Cerebellar cortex (tissue), 1 donor: ENCODE data around the gene SPAG16.

Source experiments
- DNase-seq: peaks from one replicate; pipeline ENCODE4 v3.0.0-alpha.2; 2015; ENCODE audit warnings: low spot score

The SPAG16 gene

DNA sequence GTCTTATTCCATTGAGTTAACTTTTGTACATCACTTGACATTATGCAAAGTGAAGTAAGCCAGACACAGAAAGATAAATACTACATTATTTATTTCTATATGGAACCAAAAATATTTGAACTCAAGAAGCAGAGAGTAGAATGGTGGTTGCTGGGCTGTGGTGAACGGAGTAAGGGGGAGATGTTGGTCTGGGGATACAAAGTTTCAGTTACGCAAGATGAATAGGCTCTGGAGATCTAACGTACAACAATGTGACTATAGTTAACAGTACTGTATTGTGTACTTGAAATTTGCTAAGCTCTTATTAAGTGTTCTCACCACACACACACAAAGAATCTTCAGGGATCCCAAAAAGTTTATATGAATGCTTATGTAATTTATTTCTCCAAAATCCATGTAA lies 1001.7 kb downstream of the SPAG16 start:
- DNase-seq = no peak

DNA sequence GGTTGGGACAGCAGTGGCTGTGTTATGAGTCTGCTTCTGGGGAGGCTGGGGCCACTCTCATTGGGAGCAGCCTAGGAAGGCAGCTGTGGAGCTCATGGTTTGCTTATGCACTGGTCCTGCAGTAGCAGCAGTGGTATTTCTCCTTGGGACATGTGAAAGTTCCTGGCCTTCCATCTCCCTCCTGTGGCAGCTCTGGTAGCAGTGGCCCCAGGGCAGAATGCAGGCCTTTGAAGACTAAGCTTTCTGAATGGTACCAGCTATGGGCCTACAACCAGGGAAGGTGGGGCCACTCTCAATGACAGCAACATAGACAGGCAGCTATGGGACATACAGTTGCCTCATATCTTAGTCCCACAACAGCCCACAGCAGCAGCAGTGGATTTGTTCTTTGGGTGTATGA lies 1009.3 kb downstream of the SPAG16 start:
- DNase-seq = no peak

DNA sequence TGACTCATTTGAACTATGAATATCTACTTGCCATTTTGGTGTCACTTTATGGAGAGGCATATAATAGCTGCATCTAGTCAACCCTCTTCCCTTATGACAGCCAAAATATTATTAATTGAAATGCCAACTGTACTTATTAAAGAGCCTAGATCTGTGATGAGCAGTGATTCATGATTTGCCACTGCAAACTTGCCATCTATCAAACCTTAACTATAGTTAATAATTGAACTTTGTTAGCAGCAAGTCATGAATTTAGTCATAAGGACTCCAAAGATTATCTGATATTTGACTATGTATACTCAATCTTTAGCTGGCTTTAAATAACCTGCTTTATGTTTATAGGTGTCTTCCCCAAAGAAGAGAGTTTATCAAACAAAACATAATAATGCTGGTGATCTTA lies 1010.2 kb downstream of the SPAG16 start:
- no peak for DNase-seq

- DNase-seq = no peak
These were observed 1013.2 kb downstream of the SPAG16 start for GRCh38 chr2:214297423-214297822.

DNA sequence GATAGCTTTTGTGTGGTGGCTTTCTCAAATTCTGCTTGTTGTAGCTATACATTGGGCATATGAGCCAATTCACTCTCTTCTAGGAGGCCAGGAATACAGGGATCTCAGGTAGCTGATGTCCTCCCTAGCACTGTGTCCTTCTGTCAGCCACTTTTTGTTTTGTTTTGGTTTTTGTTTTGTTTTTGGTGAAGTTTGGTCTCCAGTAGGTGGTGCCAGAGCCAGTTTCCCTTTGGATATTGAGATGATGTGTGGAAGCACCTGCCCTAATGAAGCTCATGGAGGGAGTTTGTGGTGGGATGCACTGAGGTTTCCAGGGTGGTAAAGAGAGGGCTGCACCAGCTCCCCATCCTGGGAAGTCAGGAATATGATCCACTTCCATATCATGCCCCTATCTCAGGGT lies 1026.1 kb downstream of the SPAG16 start:
- no peak for DNase-seq

GRCh38 chr2:214311031-214311533 lies 1026.8 kb downstream of the SPAG16 start:
- no peak for DNase-seq

- no peak for DNase-seq
These were observed 1027.9 kb downstream of the SPAG16 start for GRCh38 chr2:214311931-214312749.

GRCh38 chr2:214315324-214315723 lies 1031.1 kb downstream of the SPAG16 start:
- DNase-seq = no peak

- DNase-seq = no peak
These were observed 1035.9 kb downstream of the SPAG16 start for GRCh38 chr2:214320211-214320610.

DNA sequence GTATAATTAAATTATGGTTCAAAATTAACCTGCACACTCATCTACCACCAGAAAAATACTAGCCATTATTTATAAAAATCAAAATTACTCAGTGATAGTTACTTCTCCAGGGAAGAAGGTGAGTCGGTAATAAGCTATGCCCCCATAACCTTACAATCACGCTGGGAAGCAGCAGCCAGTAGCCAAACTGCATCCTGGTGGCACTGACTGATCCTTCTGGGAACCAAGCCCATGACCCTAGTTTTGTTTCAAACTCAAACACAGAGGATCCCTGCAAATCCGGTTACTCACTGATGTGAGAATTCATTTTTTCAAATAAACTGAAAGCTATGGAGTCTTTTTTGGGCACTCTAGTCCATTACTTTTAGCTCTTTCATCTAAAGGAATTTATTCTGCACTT lies 1038.4 kb downstream of the SPAG16 start:
- no peak for DNase-seq

GRCh38 chr2:214325404-214325803 lies 1041.1 kb downstream of the SPAG16 start:
- DNase-seq = no peak

GRCh38 chr2:214328941-214329340 lies 1044.7 kb downstream of the SPAG16 start:
- DNase-seq = no peak

GRCh38 chr2:214341646-214342045 lies 1057.4 kb downstream of the SPAG16 start:
- DNase-seq = no peak

GRCh38 chr2:214358506-214358905 lies 1074.2 kb downstream of the SPAG16 start:
- no peak for DNase-seq

DNA sequence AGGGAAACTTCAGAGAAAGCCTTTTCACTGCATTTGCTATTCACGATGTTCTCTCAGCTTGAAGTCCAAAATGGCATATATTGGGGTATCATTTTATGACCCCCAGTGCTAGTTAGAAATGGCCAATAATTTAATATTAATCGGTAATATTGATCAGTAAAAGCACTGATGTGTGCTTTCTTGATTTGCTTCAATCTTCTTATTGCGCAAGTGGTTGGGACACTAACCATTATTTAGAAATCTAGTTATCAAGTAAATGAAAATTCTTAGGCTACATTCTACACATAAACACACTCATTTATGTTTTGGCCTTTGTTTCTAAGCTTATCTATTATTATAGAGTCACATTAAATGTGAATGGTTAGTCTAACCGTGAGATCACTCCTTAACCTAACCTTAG lies 1076.9 kb downstream of the SPAG16 start:
- DNase-seq = no peak

DNA sequence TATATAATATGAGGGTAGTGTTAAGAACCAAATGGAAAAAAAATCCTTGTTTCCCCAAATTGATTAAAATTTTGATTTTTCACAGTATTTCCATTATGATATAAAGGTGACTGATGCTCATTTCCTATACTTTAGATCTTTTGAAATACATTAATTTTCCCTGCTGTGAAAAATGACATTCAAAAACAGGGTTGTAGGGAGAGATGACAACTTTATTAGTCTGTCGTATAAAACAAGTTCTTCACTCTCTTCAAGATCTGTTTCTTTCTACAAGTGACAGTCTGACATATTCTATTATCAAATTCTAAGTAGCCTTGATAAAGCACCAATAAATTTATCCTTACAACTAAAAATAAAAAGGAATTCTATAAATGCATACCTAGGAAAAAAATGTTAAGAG lies 1081.3 kb downstream of the SPAG16 start:
- no peak for DNase-seq

GRCh38 chr2:214367171-214367570 lies 1082.9 kb downstream of the SPAG16 start:
- no peak for DNase-seq

DNA sequence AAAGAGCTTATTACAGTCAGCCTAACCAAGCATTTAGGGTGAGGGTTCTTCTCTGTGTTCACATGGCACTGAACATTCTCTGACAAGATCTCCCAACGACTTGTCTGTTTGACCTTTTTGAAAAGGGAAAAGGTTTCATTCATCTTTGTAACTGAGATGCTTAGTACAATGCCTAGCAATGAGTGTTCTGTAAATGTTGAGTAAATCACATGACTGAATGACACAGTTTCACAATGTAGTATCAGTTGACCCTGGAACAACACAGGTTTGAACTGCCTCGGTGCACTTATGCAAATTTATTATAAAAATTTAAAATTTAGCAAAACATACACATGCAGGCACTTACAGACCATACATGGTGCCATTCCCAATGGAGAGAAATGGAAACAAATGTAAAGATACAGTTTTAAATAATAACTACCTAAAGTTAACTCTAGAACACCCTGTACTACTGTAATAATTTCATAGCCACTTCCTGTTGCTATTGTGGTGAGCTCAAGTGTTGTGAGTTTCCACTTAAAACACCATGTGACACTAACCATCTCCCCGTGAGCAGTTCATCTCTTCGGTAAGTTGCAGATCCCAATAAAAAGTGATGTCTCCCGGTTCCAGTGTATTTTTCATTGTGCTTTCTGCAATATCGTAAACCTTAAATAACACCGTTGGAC lies 1092.5 kb downstream of the SPAG16 start:
- no peak for DNase-seq

DNA sequence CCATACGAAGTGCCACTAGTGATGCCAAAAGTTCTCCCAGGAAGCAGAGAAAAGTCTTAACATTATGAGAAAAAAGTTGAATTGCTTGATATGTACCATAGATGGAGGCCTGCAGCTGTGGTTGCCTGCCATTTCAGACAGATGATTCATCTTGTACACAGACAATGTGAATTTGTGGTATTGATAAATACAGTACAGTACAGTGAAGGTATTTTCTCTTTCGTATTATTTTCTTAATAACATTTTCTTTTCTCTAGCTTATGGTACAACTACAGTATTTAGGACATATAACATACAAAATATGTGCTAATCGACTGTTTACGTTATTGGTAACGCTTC lies 1093.0 kb downstream of the SPAG16 start:
- DNase-seq = no peak

DNA sequence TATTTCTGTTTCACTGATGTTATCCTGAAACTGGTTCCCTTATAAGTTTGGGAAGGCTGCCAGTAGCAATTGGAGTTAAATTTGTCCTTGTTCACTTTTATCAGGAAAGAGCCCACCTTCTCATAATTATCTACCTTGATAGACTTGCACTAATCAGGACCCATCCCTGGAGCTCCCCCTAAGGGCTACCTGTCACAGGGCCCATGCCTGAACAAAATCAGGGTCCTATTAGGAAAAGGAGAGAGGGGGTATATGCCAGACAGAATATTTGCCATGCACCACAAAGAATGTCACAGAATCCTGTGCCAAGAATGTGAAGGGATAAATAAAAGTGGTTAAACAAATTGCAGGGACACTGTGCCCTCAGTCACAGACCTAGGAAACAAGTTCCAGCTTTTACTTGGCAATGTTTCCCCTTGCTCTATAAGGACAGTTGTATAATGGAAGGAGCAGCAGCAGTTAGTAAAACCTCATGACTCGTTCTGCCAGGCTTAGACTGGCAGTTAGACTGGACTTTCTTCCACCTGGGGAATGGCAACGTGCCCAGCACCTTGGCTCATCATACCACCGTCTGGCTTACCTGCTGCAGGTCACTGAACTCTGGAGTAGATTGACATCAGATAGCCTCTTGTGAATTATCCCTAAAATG lies 1094.3 kb downstream of the SPAG16 start:
- peak; percentile 5 for DNase-seq

- no peak for DNase-seq
These were observed 1095.0 kb downstream of the SPAG16 start for GRCh38 chr2:214379227-214379626.

- no peak for DNase-seq
These were observed 1096.4 kb downstream of the SPAG16 start for GRCh38 chr2:214380681-214381080.

DNA sequence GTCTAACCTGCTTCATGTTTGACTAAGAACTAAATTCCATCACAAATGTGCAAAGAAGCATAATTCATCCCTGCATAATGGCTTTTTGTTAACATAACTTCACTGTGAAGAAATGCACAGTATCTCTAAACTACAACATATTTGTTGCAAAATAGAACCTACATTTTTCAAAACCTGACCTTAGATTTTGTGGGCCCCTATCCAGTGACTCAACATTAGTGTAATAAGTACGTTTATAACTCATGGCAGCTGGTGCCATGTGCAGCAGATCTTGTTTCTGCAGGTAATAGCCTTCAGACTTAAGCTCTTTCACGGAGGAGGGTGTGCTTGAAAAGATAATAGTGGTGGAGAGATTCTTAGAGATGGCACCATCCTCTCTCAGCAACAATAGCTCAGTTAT lies 1098.0 kb downstream of the SPAG16 start:
- no peak for DNase-seq
